ENCODE data around the gene ZC3H4.
"Not testable (repeated sequence)": the region's sequence is repeated elsewhere in the genome, so short reads cannot be mapped to it uniquely, and the experiment has no call there.

The ZC3H4 gene

GRCh38 chr19:47106821-47107201 is 6.8 kb downstream of the ZC3H4 start:
- DNase-seq: no peak

GRCh38 chr19:47105874-47106273 is 7.7 kb downstream of the ZC3H4 start:
- no peak for DNase-seq

DNA sequence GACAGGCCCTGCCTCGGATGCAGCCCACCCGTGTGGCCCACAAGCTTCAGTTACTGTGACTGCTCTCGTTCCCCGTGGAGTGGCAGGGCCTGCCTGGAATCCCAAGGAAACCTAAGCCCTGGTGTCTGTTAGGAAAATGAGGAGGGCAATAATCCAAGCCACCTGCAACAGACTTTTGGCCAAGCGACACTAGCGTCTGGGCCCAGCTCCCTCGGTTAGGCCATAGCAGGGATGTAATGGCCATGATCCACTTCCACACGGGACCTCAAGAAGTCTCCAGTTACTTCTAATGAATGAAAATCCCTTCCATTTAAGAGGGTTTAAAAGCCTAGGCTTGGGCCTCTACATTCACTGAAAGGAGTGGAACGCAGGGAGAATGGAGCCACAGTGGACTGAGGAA is 8.9 kb downstream of the ZC3H4 start:
- DNase-seq: no peak

DNA sequence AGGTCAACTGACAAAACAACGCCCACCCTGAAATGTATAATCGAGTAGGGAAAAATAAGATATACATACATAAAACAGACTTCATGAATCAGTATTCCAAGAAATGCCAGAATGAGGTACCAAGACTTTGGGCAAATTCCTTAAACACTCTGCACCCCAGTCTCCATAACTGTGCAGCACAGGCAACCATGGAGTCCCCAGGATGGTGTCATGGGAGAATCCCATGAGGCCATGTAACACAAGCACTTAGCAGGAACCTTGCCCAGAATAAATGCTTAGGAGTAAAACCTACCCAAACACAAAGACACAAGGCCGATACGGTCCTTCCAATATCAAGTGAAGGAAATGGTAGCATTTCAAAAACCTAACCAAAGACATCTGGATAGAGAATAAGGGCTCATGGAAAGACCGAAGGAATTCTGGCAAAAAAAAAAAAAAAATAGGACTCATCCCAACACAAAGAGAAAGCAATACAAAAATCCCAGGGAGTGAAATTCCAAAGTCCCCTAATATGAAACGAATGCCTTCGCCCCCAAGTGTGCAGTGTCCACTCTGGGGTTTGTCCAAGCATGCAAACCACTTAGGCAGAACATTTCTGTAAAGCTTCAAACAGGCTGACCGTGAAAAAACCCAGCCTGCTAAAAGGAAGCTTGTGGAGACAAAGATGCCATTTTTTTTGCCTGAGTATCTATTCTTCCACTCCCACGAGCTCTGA is 11.1 kb downstream of the ZC3H4 start:
- DNase-seq: no peak

DNA sequence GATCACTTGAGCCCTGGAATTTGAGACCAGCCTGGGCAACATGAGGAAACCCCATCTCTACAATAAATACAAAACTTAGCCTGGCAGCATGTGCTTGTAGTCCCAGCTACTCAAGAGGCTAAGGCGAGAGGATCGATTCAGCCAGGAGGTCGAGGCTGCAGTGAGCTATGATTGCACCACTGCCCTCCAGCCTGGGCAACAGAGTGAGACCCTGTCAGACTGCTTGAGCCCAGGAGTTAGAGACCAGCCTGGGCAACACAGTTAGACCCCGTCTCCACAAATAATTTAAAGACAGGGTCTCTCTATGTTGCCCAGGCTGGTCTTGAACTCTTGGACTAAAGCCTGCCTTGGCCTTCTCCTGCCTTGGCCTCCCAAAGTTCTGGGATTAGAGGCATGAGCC is 12.5 kb downstream of the ZC3H4 start:
- DNase-seq: not testable (repeated sequence)

- no peak for DNase-seq
Measured at GRCh38 chr19:47100290-47100689, 13.3 kb downstream of the ZC3H4 start.

DNA sequence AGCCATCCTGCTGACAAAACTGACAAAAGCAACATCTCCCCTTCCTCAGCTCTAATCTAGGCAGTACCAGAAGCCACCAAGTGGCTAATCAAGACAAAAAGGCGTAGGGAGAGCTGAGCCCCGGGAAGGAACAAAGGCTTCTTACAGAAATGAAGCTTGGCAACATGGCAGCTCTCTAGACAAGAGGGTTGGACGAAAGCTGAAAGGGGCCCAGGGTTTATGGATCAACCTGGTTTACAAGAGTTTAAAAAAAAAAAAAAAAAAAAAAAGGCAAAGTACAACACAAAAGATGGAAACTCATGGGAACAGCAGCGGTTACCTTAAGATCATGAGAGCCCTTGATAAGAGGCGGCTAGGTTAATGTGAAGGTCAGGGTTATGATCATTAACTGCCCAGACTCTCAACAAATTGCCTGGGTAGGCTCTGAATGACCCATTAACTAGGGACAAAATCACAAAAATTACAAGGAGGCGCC is 14.0 kb downstream of the ZC3H4 start:
- no peak for DNase-seq

- DNase-seq: no peak
Measured at GRCh38 chr19:47098608-47099007, 15.0 kb downstream of the ZC3H4 start.

- no peak for DNase-seq
Measured at GRCh38 chr19:47097396-47098201, 16.0 kb downstream of the ZC3H4 start.

- no peak for DNase-seq
Measured at GRCh38 chr19:47096721-47097120, 16.9 kb downstream of the ZC3H4 start.

DNA sequence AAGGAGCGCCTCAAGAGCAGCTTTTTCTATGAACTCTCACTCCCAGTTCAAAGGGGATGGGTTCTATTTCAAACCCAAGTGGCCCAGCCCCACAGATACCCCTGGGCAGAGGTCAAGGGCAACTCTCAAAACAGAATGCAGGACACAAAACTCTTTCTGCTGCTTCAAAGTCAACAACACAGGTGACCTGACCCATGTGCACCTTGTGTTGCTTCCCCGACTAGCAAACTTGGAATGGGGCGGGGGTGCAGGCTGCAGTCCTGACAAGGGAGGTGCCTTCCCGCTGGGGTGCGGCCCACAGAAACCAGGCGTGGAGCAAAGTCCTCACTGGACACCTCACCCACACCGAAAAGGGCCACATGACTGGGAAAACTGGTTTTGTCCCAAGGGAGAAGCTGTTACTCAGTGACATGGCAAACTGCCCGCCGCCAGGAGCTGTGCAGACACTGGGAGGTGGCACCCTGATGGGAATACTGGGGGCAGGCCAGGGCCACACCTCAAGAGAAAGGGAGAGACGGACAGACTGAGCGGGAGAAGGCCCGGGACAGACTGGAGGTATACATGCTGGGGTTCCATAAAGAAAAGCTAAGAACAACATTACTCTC is 17.4 kb downstream of the ZC3H4 start:
- no peak for DNase-seq

- no peak for DNase-seq
Measured at GRCh38 chr19:47095476-47096099, 18.0 kb downstream of the ZC3H4 start.

DNA sequence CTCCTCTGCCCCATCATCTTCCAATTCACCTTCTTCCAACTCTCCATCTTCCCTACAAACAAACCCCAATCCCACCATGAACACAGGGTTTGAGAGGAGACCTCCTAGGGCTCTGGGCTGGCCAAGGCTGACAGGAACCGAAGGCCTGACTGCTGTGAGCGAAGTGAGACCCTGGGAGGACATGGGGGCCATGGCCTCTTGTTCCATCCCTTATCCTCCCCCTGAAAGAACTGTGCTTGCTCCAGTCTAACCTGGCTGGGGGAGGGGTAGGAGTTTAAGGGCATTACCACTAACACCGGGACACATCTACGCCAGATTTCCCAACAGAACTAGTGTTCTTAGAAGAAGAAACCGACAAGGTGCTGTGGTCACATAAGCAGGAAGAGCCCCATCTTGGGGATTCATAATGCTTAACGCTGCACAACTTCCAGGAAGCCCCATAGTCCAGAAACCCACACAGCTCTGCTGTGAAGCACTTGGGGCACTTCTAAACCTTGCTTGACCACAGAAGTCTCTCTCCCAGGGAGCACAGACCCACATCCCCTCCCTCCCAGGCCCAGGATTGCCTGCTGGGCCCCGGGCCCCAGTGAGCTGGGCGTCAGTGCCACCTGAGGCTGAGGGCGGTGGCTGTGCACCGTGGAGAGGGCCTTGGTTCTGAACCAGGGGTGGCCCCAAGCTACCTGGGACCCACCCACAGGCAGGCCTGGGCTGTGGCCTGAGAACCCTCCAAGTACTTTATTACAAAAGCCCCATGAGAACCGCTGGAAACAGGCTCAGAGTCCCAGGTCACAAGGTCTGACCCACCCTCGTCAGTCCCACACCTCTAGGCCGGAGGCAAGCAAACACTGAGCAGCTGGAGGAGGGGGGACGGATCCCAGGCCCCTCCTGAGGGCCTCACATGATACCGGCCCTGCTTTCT is 18.8 kb downstream of the ZC3H4 start:
- DNase-seq: no peak

GRCh38 chr19:47093841-47094240 is 19.7 kb downstream of the ZC3H4 start:
- DNase-seq: no peak

- DNase-seq: no peak
Measured at GRCh38 chr19:47093254-47093653, 20.3 kb downstream of the ZC3H4 start.

DNA sequence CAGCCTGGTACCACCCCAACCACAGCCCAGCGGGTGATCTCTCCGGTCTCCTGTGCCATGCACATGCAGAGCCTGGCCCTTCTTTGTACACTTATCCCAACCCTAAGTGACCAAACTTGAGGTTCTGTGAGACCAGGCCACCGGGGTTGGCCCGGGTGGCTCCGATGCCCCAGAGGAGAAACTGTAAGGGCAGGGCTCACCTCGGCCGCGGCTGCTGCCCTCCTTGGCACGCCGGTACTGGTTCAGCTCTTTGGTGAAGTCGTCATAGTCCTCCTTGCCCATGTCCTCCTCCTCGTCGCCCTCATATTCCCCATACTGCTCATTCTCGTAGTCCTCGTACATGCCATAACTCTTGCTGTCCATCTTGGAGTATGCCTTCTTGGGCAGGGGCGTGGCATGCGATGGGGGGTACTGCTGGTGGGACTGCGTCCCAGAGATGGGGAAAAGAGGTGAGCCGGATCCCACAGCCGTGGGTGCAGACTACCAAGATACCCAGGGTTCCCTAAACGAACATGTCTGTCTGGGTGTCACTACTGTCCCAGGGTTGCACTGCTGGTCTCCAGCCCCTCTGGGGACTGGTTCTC is 23.7 kb downstream of the ZC3H4 start:
- no peak for DNase-seq

- no peak for DNase-seq
Measured at GRCh38 chr19:47086280-47086679, 27.3 kb downstream of the ZC3H4 start.

DNA sequence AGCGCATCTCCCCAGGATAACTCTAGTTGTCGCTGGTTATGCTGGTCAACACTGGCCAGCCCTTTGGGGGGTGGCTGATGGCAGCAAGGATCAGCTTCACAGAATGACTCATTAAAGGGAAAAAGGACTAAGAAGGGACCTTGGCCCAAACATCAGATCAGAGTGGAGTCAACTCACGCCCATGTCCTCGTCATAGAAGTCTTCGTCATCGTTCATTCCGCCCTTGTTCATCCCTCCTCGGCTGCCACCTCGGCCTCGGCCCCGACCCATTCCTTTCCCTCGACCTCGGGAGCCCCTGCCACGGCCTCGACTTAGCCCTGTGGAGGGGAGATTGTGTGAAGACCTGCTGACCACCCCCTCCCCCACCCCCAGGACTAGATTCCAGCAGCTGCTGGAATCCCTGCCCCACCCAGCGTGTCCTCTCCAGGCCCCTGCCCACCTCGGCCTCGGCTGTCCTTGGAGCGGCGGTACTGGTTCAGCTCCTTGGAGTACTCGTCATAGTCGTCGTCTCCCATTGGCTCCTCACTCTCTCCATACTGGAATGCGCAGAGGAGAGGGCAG is 28.6 kb downstream of the ZC3H4 start:
- DNase-seq: no peak

DNA sequence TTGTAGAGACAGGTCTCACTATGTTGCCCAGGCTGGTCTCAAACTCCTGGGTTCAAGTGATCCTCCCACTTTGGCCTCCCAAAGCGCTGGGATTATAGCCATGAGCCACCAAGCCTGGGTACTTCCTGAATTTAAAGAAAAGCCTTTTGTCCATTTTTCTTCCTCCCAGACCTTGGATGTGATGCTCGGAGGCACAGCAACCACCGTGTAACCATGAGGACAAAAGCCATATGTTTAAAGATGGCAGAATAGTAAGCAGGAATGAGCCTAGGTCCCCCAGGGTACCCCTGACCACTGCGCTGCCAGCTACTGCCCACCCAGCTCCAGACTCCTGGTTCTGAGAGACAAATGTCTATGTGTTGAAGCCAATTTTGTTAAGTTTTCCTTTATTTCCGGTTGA is 31.1 kb downstream of the ZC3H4 start:
- DNase-seq: no peak

DNA sequence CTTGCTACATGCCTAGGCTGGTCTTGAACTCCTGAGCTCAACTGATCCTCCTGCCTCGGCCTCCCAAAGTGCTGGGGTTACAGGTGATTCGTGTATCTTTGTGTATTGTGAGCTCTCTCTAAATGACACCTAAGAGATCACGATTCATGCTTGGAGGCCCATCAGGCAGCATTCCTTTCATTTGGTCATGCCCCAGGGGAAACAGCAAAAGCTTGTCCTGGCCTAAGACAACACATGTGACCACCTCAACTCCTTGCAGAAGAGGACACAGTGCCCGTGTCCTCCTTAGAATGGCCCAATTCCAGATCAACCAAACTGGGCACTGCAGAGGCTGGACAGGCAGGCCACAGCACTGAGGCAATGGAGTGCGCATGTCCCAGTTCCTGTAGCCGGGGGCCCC is 32.5 kb downstream of the ZC3H4 start:
- DNase-seq: no peak

GRCh38 chr19:47078351-47078750 is 35.2 kb downstream of the ZC3H4 start:
- not testable (repeated sequence) for DNase-seq

DNA sequence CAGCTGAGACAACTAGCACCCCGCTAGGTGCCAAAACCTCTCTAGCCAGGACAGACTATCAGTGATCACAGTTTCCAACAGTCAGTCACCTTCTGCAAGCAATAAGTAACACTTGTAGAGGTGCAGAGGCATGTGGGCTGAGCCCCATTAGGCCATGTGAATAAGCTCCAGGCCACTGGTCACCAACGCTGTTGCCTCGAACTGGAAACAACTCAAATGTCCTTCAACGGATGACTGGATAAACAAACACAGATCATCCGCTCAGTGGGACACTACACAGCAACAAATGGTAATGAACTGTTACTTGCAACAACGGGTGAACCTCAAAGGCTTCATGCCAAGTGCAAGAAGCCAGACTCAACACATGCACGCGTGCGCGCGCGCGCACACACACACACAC is 37.6 kb downstream of the ZC3H4 start:
- no peak for DNase-seq
